Activated CD4-positive, alpha-beta T cell treated with anti-CD3 and anti-CD28 coated beads for 1 hour (primary cell): ENCODE results near the gene SVIL.
"Not testable (repeated sequence)": the region's sequence is repeated elsewhere in the genome, so short reads cannot be mapped to it uniquely, and the experiment has no call there.

Experiments
- DNase-seq: peaks from one replicate; pipeline ENCODE4 v3.0.0-alpha.2; 2020

The SVIL gene

DNA sequence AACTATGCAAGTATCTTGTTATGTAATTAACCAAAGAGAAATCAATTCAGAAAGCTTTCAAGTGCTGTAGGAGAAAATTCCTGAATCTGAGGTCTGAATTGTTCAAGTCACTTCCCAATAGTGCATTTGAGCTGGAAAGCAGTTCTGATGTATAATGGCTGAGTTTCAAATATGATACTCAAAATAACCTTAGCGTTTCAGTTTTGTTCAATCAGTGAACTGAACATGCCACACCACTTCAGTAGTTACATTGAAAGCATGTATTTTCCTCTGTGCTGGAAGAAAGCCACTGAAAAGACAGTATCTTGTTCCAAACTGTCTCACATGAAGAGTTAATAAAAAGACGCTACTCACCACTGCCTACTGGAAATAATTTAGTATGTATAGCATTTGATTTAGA, 64.5 kb downstream of the SVIL start:
- DNase-seq, result not testable (repeated sequence)

DNA sequence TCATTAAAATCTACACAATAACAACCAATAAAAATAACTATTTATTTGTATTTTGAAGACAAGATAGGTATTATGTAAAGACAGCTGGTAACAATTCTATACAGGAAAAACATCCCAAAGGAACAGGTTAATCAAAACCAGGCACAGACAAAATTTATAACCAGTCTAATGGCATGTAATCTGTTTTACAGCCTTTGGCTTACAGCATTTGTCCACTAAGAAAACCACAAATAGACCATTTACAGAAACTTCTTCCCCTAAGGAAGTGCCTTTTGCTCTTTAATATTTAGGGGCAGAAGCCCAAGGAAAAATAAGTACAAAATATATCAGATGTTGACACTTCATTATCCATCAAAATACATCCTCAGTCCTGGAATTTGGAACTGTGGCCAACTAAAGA, 65.0 kb downstream of the SVIL start:
- DNase-seq, result no peak

DNA sequence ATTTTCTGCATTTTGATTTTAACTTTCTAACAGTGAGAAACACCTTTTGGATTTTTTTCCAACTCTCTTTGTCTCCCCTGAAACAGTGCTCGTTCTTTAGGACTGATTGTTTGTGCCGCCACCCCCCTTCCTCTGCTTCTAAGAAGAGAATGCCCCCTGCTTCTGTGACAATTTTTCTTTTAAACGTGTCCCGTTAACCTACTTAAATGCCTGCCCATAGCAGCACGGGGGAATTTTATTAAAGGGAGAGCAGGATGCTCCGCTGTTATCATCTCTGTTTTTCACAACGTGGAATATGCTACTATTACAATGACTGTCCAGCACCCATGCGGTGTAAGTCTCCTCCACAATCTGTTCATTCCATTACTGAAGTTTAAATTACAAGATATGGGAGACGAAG, 67.8 kb downstream of the SVIL start:
- no peak for DNase-seq

DNA sequence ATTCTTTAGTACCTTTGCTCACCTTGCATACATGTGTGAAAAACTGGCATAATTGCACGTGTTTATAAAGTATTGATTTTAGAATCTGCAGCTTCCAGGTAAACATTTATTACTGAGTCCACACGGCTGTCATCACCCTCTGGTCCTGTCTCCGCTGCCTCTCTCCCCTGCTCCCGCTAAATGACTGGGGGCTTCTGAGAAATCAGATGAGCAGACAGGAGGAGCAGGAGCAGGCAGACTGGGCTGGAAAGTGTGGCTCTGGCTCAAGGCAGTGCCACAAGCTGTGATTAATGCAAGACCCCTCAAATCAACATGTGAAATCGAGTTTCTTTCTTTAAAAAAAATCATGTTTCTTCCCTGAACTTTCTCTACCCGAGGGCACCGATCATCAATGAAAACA, 68.6 kb downstream of the SVIL start:
- not testable (repeated sequence) for DNase-seq

DNA sequence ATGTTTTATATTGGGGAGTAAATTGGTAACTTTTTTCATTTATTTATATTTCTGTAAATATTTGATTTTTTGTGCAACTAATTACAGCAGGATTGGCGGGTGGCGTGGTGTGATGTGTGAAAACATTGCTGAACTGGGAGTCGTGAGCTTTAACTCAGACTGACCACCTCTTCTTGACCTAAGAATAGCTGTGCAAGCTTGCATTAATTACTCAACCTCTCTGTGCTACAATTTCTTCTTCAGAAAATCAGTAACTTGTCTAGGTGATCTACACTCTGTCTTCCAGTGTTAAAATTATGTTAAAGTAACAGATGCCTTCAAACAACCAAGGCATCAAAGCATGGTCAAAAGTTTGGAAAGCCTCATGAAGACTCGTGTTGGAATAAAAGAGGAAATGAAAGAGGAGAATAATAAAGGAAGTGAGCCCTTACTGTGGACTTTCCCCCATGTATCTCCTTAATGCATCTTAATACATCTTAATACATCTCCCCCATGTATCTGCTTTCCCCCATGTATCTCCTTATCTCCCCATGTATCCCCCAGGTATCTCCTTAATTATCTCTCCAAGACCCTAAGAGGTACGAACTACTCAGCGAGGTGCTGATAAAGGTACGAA, 71.2 kb downstream of the SVIL start:
- no peak for DNase-seq

DNA sequence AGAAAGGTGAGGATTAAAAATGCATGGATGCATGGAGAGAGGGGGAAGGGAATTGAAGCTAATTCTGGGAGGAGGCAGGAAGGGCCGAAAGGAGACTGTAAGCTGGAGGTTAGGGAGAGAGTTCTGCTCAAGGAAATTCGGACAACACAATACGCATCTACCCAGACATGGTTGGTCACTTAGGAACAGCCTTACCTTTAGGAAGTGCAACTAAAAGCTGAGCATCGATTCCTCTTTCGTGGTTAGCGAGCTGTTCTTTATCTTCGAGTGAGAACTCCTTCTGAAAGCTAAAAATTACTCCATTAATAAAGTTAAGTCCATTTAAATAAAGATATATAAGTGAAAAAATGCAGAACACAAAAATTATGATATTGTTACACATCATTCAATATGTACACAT, 71.8 kb downstream of the SVIL start:
- DNase-seq, result not testable (repeated sequence)

DNA sequence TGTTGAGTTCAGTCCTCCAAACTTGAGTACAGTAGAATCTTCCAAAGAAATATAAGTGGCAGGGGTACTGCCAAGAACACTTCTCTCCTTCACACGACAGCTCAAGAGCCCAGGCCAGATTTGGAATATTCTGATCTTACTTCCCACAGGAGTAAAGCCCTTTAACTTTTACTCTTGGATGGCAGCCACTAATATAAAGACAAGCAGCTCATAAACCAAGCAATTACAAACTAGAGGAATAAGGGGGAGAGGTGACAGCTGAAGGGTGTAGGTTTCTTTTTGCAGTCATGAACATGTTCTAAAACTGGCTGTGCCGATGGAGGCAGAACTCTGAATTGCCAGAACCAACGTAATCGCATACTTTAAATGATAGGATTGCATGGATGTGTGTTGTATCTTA, 74.8 kb downstream of the SVIL start:
- no peak for DNase-seq

DNA sequence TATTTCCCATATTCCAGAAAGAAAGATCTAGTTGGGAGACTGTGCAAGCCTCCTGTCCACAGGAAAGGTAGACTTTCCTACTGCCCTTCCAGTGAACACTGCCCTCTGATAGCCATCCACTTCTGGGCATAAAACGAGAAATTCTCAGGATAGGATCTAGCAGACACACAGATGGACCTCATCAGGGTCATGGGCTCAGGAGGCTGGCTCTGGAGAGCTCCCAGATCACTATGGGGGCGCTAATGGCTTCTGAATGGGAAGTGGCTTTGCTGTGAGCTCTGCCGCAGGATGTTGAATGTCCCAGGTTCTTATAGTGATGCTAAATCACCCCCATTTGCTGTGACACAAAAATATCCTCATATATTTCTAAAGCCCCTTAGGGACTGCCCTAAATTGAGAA, 77.1 kb downstream of the SVIL start:
- DNase-seq, result no peak

DNA sequence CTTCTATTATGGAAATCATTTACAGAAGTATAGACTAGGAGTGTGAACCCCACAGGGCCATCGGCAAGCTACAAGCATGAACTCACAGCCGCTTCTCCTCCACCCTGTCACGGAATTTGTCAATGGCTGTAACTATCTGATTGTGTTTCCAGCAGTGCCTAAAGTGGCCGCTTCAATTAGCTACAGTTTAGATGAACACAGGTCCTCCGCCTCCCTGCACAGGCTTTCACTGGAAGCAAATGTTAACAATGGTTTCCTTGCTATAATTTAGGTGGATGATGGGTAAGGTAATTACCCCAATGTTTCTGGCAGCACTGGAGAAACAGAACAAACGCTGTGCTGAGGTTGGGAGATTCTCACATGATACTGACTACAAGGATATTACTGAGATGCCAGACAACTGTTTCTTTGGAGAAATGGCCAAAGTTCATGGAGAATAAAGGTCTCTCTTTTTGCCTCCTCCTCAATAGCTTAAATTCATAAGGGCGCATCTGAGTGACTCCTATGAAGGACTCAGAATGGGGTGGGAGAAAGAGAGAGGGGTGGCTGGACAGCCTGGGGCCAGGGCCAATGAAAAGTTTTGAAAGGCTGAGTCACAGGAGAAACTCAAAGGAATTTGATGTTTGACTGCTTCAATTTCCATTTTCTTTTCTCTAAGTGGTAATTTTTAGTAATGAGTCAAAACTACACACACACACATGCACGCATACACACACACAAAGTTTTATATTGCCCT, 78.9 kb downstream of the SVIL start:
- no peak for DNase-seq

DNA sequence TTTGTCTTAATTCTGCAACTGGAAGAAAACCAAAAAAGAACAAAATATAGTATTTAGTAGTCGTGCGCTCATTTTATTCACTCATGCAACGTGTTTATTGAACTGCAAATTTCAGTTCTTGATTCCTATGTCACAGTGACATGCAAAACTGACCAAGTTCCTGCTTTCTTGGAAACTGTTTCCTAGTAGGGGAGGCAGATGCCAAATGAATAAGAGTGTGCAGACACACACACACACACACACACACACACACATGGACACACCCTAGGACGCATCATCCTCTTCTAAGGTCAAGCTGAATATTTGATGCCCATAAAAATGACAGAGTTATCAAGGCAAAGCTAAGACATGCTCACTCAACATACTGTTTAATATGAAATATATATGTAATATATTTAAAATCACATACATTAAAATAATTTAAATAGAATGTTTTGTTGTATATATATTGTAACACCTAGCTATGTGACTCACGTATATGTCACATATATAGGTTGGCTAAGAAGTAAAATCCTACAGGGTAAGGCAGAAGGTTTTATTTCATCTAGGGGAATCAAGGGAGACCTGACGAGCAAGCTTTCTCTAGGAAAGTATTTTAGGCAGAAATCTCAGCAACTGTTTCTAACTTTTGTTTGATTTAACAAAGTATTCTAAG, 79.6 kb downstream of the SVIL start:
- no peak for DNase-seq

DNA sequence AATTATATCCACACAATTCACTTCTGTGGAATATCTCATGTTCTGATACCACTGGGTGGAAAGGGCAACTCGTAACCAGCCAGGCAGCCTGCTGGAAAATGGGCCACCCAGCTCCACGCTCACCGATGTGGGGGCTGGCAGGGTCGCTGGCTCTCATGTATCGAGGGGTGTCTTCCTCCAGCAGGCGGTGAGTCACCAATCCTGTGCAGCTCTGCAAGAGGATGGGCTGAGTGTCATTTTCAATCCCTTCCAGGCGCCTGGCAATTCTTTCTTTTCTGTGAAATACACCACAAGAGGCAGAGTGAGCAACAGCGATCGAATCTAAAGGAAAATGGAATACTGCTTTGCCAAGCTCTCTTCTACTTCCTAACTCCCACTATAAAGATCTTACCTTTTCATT, 80.1 kb downstream of the SVIL start:
- no peak for DNase-seq

DNA sequence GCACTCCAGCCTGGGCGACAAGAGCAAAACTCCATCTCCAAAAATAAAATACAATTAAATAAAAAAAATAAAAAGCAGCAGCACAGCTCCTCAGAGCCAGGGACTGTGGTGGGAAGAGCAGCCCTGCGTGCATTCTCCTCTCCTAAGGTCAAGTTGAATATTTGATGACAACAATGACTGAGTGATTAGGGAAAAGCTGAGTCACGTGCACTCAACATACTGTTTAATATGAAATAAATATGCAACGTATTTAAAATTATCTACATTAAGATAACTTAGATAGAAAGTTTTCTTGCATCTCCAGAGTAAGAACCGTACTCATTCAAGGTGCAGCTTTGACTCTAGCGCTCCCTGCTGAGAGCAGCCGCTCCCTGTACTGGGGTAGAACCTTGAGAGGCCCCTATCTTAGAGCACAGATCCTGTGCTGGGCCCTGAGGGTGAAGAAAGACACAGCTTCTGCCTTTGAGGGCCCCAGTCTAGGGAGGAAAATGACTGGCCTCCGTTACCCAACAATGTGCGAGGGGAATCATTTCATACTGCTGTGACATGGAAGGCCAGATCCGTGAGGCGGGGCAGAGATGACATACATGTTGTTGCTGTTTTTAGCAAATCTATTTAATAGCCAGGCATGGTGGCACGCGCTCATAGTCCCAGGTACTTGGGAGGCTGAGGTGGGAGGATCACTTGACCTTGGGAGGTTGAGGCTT, 81.1 kb downstream of the SVIL start:
- DNase-seq, result no peak

DNA sequence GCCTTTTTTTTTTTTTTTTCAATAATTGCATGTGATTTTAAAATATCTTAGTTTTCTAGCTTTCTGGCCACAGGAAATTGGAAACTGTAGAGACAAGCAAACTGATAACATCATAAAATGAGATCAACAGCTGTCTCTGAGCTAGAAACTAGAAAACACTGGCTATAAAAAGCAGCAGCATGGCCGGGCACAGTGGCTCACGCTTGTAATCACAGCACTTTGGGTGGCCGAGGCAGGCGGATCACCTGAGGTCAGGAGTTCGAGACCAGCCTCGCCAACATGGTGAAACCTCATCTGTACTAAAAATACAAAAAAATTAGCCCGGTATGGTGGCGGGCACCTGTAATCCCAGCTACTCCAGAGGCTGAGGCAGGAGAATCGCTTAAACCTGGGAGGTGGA, 81.7 kb downstream of the SVIL start:
- not testable (repeated sequence) for DNase-seq

DNA sequence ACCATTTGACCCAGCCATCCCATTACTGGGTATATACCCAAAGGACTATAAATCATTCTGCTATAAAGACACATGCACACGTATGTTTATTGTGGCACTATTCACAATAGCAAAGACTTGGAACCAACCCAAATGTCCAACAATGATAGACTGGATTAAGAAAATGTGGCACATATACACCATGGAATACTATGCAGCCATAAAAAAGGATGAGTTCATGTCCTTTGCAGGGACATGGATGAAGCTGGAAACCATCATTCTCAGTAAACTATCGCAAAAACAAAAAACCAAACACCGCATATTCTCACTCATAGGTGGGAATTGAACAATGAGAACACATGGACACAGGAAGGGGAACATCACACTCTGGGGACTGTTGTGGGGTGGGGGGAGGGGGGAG, 85.3 kb downstream of the SVIL start:
- not testable (repeated sequence) for DNase-seq

DNA sequence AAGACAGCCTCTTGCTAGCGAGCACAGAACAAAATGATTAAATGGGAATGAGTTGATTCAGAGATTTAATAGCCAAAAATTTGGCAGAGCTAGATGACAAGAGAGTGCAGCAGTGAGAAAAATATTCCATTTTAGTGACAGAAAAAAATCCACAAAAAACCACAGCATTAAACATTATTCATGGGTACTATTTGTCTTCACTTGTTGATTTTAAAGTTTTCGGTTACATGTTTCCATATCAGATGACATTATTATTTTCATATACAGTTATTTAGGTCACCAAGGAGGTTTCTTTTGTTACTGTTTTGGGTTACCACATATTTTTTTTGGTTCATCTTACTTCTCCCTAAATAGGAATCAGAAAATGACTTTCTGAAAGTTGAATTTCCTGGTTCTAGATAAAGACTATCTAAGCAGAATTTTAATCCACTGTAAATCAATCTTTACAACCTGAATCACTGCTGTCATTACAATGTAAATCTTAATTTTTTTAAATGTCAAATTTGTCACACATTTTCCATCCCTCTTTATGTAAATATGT, 87.9 kb downstream of the SVIL start:
- DNase-seq, result no peak

DNA sequence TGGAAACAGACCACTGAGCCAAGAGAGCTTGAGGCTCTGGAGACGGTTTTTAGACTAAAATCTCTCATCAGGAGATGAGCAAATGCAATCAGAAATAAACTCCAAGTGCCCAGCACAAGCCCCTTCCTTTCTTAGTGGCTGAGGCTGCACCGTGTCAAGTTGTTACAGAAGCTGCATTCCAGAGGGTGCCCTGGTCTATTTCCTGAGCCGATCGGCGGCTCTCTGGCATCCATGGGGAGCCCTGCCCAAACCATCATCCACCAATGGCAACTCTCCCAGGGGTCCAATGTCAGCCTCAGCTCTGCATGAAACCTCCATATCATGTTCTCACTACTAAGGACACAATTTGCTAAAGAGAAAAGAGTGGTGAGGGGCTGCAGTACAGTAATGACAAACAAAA, 89.6 kb downstream of the SVIL start:
- no peak for DNase-seq

DNA sequence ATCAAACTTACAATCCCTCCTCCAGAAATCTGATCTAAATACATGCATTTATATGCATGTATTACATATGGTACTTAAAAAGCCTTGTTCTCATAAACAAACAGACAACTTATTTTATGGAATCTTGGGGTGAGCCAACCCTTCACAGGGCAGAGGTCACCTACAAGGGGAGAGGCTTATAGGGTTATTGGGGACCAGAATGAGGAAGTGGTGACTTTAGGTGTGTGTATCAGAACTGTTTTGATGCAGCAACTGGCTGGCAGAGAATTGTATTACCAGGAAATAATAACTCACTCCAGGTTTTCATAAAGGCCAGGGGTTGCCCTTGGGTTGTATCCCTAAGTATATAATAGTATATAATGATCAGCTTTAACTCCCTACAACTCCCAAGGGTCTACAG, 91.1 kb downstream of the SVIL start:
- no peak for DNase-seq

DNA sequence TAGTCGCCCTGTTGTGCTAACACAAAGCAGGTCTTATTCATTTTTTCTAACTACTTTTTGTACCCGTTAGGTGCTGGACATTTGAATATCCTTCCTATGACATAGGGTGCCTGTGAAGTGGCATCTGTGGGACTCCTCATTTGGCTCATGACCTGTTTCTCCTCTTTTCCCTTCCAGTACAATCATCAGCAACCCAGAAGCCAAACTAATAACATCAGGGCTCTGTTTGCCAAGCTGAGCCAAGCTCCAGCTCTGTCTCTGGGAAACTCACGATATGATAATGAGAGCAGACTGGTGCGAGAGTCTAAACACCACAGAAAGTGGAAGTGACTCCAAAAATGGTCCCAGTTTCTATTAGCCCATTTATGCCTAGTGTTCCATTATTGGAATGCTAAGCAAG, 92.0 kb downstream of the SVIL start:
- DNase-seq, result no peak

DNA sequence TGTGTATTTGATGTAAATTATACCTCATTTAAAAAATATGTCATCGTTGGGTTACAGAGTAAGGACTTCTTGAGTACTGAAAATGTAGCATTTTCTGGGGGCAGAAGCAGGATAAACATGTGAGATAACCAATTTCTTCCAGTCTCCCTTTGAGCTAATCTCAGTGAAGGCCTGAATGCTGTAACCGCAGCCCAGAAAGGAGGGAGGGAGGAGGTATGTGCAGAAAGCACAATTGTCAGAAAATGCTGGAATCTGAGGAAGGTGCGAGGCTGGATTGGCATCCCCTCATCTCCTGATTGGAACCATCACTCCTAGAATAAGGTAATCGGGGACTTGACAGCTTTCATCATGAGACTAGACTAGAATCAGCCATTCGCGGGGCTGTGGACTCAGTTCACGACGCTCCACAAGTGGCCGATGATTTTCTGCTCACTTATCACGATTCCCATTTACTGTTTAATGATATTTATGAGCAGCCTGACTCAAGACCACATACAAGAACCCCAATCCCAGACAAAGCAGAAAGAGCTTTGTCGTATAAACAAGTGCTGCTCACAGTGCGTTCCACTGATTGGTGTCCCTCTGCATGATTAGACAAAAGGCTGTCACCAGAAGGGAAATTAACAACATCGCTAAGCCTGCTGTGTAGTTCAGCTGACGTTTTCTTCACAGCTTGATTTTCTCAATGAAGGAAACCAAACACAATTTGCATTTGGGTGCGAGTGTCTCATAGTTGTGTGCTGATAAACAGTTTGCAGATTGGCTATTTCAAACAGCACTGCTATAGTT, 93.2 kb downstream of the SVIL start:
- no peak for DNase-seq

DNA sequence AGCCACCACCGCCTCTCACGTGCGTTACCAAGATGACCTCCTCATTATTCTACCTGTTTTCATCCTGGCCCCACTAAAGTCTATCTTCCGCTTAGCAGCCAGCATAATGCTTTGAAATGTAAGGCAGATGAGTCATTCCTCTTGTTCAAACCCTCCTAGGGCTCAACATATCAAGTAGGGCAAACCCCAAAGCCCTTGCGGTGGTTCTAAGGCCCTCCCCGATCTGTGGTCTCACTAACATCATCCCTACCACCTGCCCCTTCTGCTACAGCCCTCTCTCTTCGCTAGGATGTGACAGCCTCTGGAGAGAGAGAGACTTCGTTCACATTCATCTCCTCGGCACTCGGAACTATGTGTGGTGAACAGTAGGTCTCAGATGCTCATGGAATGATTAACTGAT, 94.8 kb downstream of the SVIL start:
- no peak for DNase-seq

DNA sequence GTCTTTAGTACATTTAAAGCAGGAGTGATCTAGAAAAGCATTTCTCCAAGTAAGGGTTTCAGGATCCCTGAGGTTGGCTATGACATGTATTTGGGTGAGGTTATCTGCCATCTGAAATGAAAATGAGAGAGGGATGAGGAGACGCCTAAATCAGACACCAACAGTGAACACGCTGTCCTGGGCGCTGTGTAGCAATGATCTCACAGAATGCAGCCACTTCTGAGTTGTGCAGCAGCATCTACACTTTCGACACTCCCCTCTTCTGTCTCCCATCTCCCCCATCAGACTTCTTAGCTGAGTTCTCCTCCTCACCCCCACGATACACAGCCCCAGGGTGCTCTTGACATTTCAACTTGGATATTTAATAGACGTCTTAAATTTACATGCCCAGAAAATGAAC, 95.4 kb downstream of the SVIL start:
- DNase-seq, result no peak

DNA sequence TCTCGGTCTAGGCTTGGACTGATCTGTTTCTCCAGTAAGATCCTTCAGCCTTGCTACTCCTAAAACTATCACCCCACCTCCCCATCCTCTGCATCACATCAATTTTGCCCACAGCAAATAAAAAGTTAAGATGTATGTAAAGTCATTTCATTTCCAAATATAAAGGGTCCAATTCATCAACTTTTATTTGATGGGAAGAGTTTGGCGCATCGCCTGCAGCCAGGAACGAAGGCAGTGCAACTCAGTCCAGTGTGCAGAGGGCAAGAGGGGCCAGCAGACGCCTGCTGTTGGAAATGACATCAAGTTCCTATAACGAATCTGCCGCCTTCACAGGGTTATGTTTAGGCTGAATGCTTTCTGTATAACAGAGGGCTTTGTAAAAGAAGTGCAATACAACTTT, 97.0 kb downstream of the SVIL start:
- no peak for DNase-seq

DNA sequence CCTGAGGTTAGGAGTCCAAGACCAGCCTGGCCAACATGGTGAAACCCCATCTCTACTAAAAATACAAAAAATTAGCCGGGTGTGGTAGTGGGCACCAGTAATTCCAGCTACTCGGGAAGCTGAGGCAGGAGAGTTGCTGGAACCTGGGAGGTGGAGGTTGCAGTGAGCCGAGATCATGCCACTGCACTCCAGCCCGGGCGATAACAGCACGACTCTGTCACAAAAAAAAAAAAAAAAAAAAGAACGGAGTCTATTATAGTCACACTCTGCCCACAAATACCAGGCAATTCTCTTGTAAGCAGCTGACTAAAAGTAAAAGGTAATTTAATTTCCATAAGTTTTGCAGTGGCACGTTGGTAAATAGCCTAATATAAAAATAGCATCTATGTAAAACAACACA, 98.1 kb downstream of the SVIL start:
- not testable (repeated sequence) for DNase-seq
